ENCODE results near the gene ODAD3.
"Not testable (repeated sequence)": the region's sequence is repeated elsewhere in the genome, so short reads cannot be mapped to it uniquely, and the experiment has no call there.

The ODAD3 gene

GRCh38 chr19:11437955-11438354, 3.0 kb upstream of the ODAD3 start:
- no peak for DNase-seq (ENCODE audit: low read depth)

- DNase-seq (ENCODE audit: low read depth): no peak
Measured at GRCh38 chr19:11435833-11436313, 952 bp upstream of the ODAD3 start.

GRCh38 chr19:11434703-11435056, 241 bp downstream of the ODAD3 start:
- DNase-seq (ENCODE audit: low read depth): no peak

- not testable (repeated sequence) for DNase-seq (ENCODE audit: low read depth)
Measured at GRCh38 chr19:11433526-11433925, 1.4 kb downstream of the ODAD3 start.

- no peak for DNase-seq (ENCODE audit: low read depth)
Measured at GRCh38 chr19:11426656-11427055, 8.3 kb downstream of the ODAD3 start.

- no peak for DNase-seq (ENCODE audit: low read depth)
Measured at GRCh38 chr19:11425719-11426457, 9.0 kb downstream of the ODAD3 start.

- DNase-seq (ENCODE audit: low read depth): no peak
Measured at GRCh38 chr19:11423791-11424181, 11.1 kb downstream of the ODAD3 start.

GRCh38 chr19:11423164-11423790, 11.6 kb downstream of the ODAD3 start:
- no peak for DNase-seq (ENCODE audit: low read depth)

GRCh38 chr19:11422163-11423065, 12.5 kb downstream of the ODAD3 start:
- DNase-seq (ENCODE audit: low read depth): peak; percentile 35

- peak; percentile 21 for DNase-seq (ENCODE audit: low read depth)
Measured at GRCh38 chr19:11421371-11422098, 13.4 kb downstream of the ODAD3 start.

GRCh38 chr19:11420429-11421370, 14.2 kb downstream of the ODAD3 start:
- DNase-seq (ENCODE audit: low read depth): no peak

- no peak for DNase-seq (ENCODE audit: low read depth)
Measured at GRCh38 chr19:11418549-11419506, 16.1 kb downstream of the ODAD3 start, which contains the start of gene RGL3. TSS of gene RGL3 (minus strand) at chr19:11419314. CDS start at chr19:11419278, 36 bp downstream.

- no peak for DNase-seq (ENCODE audit: low read depth)
Measured at GRCh38 chr19:11418094-11418548, 16.8 kb downstream of the ODAD3 start.

- no peak for DNase-seq (ENCODE audit: low read depth)
Measured at GRCh38 chr19:11416346-11417052, 18.4 kb downstream of the ODAD3 start.

GRCh38 chr19:11414544-11414943, 20.4 kb downstream of the ODAD3 start:
- no peak for DNase-seq (ENCODE audit: low read depth)

GRCh38 chr19:11410682-11411081, 24.2 kb downstream of the ODAD3 start:
- no peak for DNase-seq (ENCODE audit: low read depth)

- DNase-seq (ENCODE audit: low read depth): no peak
Measured at GRCh38 chr19:11408591-11408990, 26.3 kb downstream of the ODAD3 start.

GRCh38 chr19:11406703-11407236, 28.2 kb downstream of the ODAD3 start:
- not testable (repeated sequence) for DNase-seq (ENCODE audit: low read depth)

Measured in stimulated activated CD8-positive, alpha-beta memory T cell treated with anti-CD3 and anti-CD28 coated beads, Interleukin-7, amount 100 ng/mL, for 24 hours (primary cell).